Mucosa of descending colon (tissue), 3 donors: Measurements from ENCODE around the gene BRINP1. TPM values are rescaled to one million over a fixed set of nuclear protein-coding genes. Genes with fewer than 3 reads are reported as not detected.

Experiments used
- ATAC-seq: fragments of 200-7000 bp; cut with Tn5 transposase; one replicate; pipeline ENCODE4 v1.9.1; 2020; ENCODE audit warnings: mild to moderate bottlenecking, moderate library complexity
- DNase-seq, 3 donors: peaks; one replicate each; pipeline ENCODE4 v3.0.0-alpha.2; 2020
- H3K36me3 ChIP-seq: fragments of 200-600 bp; one replicate; pipeline ENCODE4 v1.8.0; 2021; ENCODE audit warnings: low read depth, mild to moderate bottlenecking
- H3K4me1 ChIP-seq: fragments of 200-600 bp; one replicate; pipeline ENCODE4 v1.8.0; 2021; ENCODE audit warnings: low read depth, mild to moderate bottlenecking
- H3K4me3 ChIP-seq: fragments of 200-600 bp; one replicate; pipeline ENCODE4 v1.8.0; 2021; ENCODE audit warnings: mild to moderate bottlenecking
- H3K9me3 ChIP-seq: fragments of 200-600 bp; one replicate; pipeline ENCODE4 v1.8.0; 2021; ENCODE audit warnings: mild to moderate bottlenecking
- intact Hi-C, 2 donors: fragments of 100-400 bp; cut with DNase I in 1 of 2; cut with micrococcal nuclease in 1 of 2; formaldehyde crosslinking; loops; one replicate each; pipeline versions ENCODE4 v1.11.0 to v1.11.1; 2022; cut with DNase I, micrococcal nuclease
- total RNA-seq, 3 donors: library from RNA; stranded (reverse); fragmentation: NEBNext Ultra II Directional in 2 of 3; extraction: Animal tissue kit (Norgen Biotek cat#: 25700) in 2 of 3; gene quantifications; one replicate each; pipeline versions ENCODE4 v1.2.1 to v1.2.4, GENCODE V29; 2021 to 2023
- TF ChIP-seq, protein P1 (sequence below): fragments of 200-600 bp; IDR thresholded peaks from one replicate; pipeline ENCODE4 v1.8.0; 2022; ENCODE audit warnings: antibody characterized with exemption, mild to moderate bottlenecking
- donor health status: DM: no; HTN: no; CAD: no; lungs with moderate emphysema.
- donor health status: DM: no; HTN: no; CAD: no.
- donor health status: DM: no; HTN: yes; CAD: no.

Gene BRINP1
- total RNA-seq, 3 donors from 2014 or later, result 0.09 to 0.29 (median 0.25) TPM

DNA sequence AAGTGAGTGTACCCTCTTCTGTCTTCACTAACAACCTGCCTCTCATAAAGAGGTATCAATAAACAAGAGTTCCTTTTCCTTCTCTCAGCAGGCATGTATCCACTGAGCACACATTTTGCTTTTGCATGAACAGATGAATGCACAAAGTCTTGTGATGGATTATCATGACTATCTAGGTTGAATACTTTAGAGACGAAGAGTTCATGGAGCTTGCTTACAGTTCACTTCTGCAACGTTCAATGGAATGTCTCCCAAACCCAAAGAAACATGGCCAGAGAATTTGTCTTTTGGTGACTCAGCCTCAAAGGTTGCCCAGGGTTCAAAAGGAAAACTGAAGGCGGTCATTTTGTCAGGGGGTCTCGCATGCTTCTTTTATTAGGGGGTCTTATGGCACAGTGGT lies 55.4 kb downstream of the BRINP1 start:
- Histone ChIP-seq H3K4me1 (no peaks in the 10 kb centered on the region), H3K4me3 (no peak overlapping the region), H3K36me3 (no peaks in the 10 kb centered on the region), H3K9me3 (no peaks in the 10 kb centered on the region)
- ATAC-seq (no peak), DNase-seq (no peak)
- TF ChIP-seq, protein P1, sequence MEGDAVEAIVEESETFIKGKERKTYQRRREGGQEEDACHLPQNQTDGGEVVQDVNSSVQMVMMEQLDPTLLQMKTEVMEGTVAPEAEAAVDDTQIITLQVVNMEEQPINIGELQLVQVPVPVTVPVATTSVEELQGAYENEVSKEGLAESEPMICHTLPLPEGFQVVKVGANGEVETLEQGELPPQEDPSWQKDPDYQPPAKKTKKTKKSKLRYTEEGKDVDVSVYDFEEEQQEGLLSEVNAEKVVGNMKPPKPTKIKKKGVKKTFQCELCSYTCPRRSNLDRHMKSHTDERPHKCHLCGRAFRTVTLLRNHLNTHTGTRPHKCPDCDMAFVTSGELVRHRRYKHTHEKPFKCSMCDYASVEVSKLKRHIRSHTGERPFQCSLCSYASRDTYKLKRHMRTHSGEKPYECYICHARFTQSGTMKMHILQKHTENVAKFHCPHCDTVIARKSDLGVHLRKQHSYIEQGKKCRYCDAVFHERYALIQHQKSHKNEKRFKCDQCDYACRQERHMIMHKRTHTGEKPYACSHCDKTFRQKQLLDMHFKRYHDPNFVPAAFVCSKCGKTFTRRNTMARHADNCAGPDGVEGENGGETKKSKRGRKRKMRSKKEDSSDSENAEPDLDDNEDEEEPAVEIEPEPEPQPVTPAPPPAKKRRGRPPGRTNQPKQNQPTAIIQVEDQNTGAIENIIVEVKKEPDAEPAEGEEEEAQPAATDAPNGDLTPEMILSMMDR, result no peak
- intact Hi-C loops, result no loop called here

DNA sequence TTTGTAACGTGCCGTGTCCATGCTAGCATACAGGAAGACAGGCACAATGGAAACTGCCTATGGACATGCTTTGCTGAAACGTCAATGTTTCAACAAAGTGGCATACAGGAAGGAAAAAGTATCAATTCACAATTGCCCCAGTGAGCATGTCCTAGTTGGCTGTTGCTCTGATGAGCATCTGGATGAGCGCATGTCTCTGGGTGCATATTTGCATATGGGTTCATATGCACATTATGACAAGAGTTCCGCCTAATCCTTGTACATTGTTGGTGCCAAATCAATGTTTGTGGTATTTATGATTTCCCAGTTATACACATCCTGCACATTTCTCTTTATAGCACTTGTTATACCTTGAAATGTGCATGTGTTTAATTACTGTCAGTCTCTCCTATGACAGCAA lies 58.5 kb downstream of the BRINP1 start:
- TF ChIP-seq, protein P1, result no peak
- Histone ChIP-seq H3K9me3 (no peaks in the 10 kb centered on the region), H3K4me1 (no peaks in the 10 kb centered on the region), H3K36me3 (no peaks in the 10 kb centered on the region), H3K4me3 (no peak overlapping the region)
- ATAC-seq, result no peak
- no peak for DNase-seq
- intact Hi-C loops, result no loop called here

- no peaks in the 10 kb centered on the region for H3K4me1 ChIP-seq
- DNase-seq (no peak), ATAC-seq (no peak)
- intact Hi-C loops, result no loop called here
- H3K4me3 ChIP-seq, result no peak overlapping the region
- no peaks in the 10 kb centered on the region for H3K9me3 ChIP-seq
- TF ChIP-seq, protein P1, result no peak
- H3K36me3 ChIP-seq, result no peaks in the 10 kb centered on the region
Measured at GRCh38 chr9:119307471-119307870, 61.8 kb downstream of the BRINP1 start.

- no peaks in the 10 kb centered on the region for H3K4me1 ChIP-seq
- TF ChIP-seq, protein P1, result no peak
- H3K4me3 ChIP-seq, result no peak overlapping the region
- H3K36me3 ChIP-seq, result no peaks in the 10 kb centered on the region
- no peaks in the 10 kb centered on the region for H3K9me3 ChIP-seq
- ATAC-seq (no peak), DNase-seq (no peak)
- intact Hi-C loops, result no loop called here
Measured at GRCh38 chr9:119304555-119304954, 64.7 kb downstream of the BRINP1 start.

- ATAC-seq (no peak), DNase-seq (no peak)
- H3K4me1 ChIP-seq, result no peaks in the 10 kb centered on the region
- TF ChIP-seq, protein P1, result no peak
- no peaks in the 10 kb centered on the region for H3K36me3 ChIP-seq
- intact Hi-C loops, result no loop called here
- no peak overlapping the region for H3K4me3 ChIP-seq
- no peaks in the 10 kb centered on the region for H3K9me3 ChIP-seq
Measured at GRCh38 chr9:119302988-119303698, 66.1 kb downstream of the BRINP1 start.
